Measurements from ENCODE around the gene CXXC5. TPM values are rescaled to one million over a fixed set of nuclear protein-coding genes. Genes with fewer than 3 reads are reported as not detected.

The CXXC5 gene
- total and polyA plus RNA-seq, 9 donors, result 4.4 to 35.7 (median 8.7) TPM

DNA sequence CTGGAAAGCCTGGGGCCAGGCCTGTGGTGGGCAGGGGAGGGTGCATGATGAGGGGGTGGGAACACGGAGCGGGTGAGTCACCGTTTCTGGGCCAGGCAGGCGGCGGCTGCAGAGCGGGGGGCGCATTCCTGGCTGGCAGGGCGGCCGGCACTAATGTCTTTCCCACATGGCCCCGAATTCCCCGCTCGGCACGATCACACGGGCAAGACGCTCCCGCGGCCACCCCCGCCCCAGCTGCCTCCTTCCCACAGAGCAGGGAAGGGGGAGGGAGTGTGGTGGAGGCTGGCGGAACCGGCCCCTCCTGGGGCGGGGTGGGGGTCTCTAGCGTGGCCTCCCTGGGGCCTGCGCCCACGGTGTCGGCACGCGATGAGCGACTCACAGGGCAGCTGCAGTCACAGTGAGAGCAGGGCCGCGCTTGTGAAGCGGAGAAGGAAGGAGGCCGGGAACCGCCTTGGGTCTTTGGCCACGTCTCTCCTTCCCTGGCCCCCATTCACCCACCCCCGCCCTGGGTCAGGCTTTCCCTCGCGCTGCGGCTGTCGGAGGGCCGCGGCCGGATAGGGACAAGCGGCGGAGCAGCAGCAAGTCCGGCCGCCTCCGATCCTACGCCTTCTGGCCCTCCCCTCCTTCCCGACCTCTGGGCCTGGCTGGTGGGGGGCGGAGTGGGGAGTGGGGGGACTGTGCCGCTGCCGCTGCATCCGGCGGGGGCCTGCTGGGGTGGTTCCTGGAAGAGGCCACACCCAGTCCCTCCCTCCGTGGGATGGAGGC, 48.9 kb downstream of the CXXC5 start:
- Histone ChIP-seq H3K27ac (peak overlapping the region; percentile 46 to 61), H3K4me3 (peak overlapping the region; percentile 31), H3K4me1 (ENCODE audit: insufficient read depth) (peaks cover 16% of the 10 kb centered on the region), H3K27me3 (no peaks in the 10 kb centered on the region), H3K36me3 (no peaks in the 10 kb centered on the region), H3K9me3 (no peaks in the 10 kb centered on the region)
- peak; percentile 79 to 89 (median 86) for DNase-seq
- no peak for TF ChIP-seq CTCF (IDR thresholded peaks at IDR 0.05)
- no peak for TF ChIP-seq EP300 (IDR thresholded peaks at IDR 0.05)
- TF ChIP-seq POLR2A (IDR thresholded peaks at IDR 0.05), result no peak
- WGBS, 3 donors, result 0 to 1% (median 1%) methylated on average over 44 to 55 of the region's 55 CpGs
- intact Hi-C loops (cut with DNase I), result loop anchor here in 1 of 4 donors (10.0 kb wide), 1 partner anchor 68 kb away; no protein-coding TSS in a partner anchor

DNA sequence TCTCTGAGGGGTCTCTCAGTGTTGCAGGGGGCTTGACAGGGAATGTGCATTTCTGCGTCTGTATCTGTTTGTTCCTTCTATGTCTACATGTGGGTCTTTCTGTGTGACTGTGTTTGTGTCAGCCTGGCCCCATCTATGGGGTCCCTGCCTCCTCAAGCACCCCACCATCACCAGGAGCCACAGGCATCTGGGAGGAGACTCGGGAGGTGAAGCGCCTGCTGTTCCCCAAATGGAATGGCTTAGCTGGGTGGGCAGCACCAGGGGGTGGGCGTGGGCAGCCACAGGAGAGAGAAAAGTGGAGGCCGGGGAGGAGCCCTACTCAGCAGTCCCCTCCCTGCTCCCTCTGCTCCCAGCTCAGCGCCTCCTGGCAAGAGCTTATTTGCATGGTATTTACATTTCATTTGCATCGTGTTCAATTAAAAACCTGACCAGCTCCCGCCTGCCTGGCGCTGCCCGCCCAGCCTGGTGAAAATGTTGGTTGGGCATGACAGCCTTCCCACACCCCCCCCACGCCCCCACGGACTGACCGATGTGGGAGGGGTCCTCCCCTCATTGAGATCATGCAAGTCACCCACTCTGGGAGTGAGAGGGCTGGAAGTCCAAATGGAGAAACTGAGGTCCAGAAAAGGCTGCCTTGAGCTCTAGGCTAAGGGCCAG, 50.5 kb downstream of the CXXC5 start:
- Histone ChIP-seq H3K4me1 (ENCODE audit: insufficient read depth) (peaks cover 16% of the 10 kb centered on the region), H3K36me3 (no peaks in the 10 kb centered on the region), H3K9me3 (no peaks in the 10 kb centered on the region), H3K4me3 (no peak overlapping the region), H3K27me3 (no peaks in the 10 kb centered on the region), H3K27ac (peak overlapping the region in 1 of 2 donors; percentile 40)
- DNase-seq, result peak; percentile 82 to 94 (median 90)
- WGBS, 3 donors, result 10 to 12% (median 11%) methylated on average over 13 of the region's 13 CpGs
- intact Hi-C loops (cut with DNase I), result loop anchor here in 1 of 4 donors (10.0 kb wide), 1 partner anchor 66 kb away; no protein-coding TSS in a partner anchor
- TF ChIP-seq EP300 (IDR thresholded peaks at IDR 0.05), result no peak
- TF ChIP-seq CTCF (IDR thresholded peaks at IDR 0.05), result no peak
- TF ChIP-seq POLR2A (IDR thresholded peaks at IDR 0.05), result no peak

GRCh38 chr5:139699351-139699750, 51.2 kb downstream of the CXXC5 start:
- 93 to 95% (median 94%) methylated on average over 2 of the region's 2 CpGs for WGBS, 3 donors
- intact Hi-C loops (cut with DNase I), result loop anchor here in 1 of 4 donors (10.0 kb wide), 1 partner anchor 65 kb away; no protein-coding TSS in a partner anchor
- H3K36me3 ChIP-seq, result no peaks in the 10 kb centered on the region
- TF ChIP-seq POLR2A (IDR thresholded peaks at IDR 0.05), result no peak
- TF ChIP-seq EP300 (IDR thresholded peaks at IDR 0.05), result no peak
- no peak for TF ChIP-seq CTCF (IDR thresholded peaks at IDR 0.05)
- no peak for DNase-seq
- H3K27ac ChIP-seq, result no peak overlapping the region
- H3K9me3 ChIP-seq, result no peaks in the 10 kb centered on the region
- no peaks in the 10 kb centered on the region for H3K27me3 ChIP-seq
- H3K4me1 ChIP-seq (ENCODE audit: insufficient read depth), result peaks cover 16% of the 10 kb centered on the region
- H3K4me3 ChIP-seq, result no peak overlapping the region

DNA sequence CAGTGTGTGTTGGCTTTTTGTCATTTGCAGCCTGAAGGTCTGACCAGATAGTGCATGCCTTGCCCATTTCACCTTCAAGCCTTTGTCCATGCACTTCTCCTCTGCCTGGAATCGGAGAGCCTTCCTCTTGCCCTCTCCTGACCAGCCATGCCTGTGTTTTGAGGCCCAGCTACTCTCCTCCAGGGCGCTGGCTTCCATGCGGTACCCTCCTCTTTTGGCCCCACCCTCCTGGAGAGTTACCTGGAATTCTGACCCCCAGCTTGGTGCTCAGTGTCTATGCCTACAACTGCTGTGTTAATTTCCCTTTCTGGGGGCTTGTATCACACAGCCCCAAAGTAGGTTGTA, 52.5 kb downstream of the CXXC5 start:
- WGBS, 3 donors, result 93 to 98% (median 94%) methylated on average over 3 of the region's 3 CpGs
- Histone ChIP-seq H3K9me3 (no peaks in the 10 kb centered on the region), H3K36me3 (no peaks in the 10 kb centered on the region), H3K4me3 (no peak overlapping the region), H3K27ac (no peak overlapping the region), H3K27me3 (no peaks in the 10 kb centered on the region), H3K4me1 (ENCODE audit: insufficient read depth) (peaks cover 16% of the 10 kb centered on the region)
- intact Hi-C loops (cut with DNase I), result no loop called here
- DNase-seq, result no peak
- no peak for TF ChIP-seq POLR2A (IDR thresholded peaks at IDR 0.05)
- no peak for TF ChIP-seq CTCF (IDR thresholded peaks at IDR 0.05)
- TF ChIP-seq EP300 (IDR thresholded peaks at IDR 0.05), result no peak
